Liver (tissue), 9 donors: ENCODE measurements around the gene RPTOR. TPM values are rescaled to one million over a fixed set of nuclear protein-coding genes. Genes with fewer than 3 reads are reported as not detected.
"Not testable (repeated sequence)": the region's sequence is repeated elsewhere in the genome, so short reads cannot be mapped to it uniquely, and the experiment has no call there.

Experiments used
- DNase-seq: peaks from one replicate; pipeline ENCODE4 v3.0.0-alpha.2; 2017; ENCODE audit warnings: low spot score
- H3K27ac ChIP-seq, 2 donors: one replicate each; pipeline ENCODE4 v1.7.0; 2013; ENCODE audit warnings: inconsistent platforms in 2 of 2, low read length in 2 of 2, control low read depth in 1 of 2, low read depth in 1 of 2, mild to moderate bottlenecking in 1 of 2
- H3K27me3 ChIP-seq, 4 donors: one replicate each; pipeline versions ENCODE4 v1.6.1 to v1.7.0; 2013; ENCODE audit warnings: low read length in 3 of 4, inconsistent platforms in 1 of 4, mild to moderate bottlenecking in 1 of 4, moderate library complexity in 1 of 4; ENCODE audit not compliant: control insufficient read depth in 4 of 4, insufficient read depth in 4 of 4
- H3K36me3 ChIP-seq, 4 donors: one replicate each; pipeline versions ENCODE4 v1.6.1 to v1.7.0; 2013; ENCODE audit warnings: low read length in 3 of 4, mild to moderate bottlenecking in 3 of 4, low read depth in 1 of 4, moderate library complexity in 1 of 4; ENCODE audit not compliant: control insufficient read depth in 4 of 4, insufficient read depth in 3 of 4
- H3K4me1 ChIP-seq, 4 donors: one replicate each; pipeline versions ENCODE4 v1.6.1 to v1.7.0; 2013; ENCODE audit warnings: low read length in 3 of 4, mild to moderate bottlenecking in 3 of 4, moderate library complexity in 1 of 4; ENCODE audit not compliant: control insufficient read depth in 4 of 4, insufficient read depth in 4 of 4
- H3K4me3 ChIP-seq, 3 donors: one replicate each; pipeline versions ENCODE4 v1.6.1 to v1.7.0; 2013; ENCODE audit warnings: low read length in 3 of 3, control low read depth in 1 of 3, low read depth in 1 of 3, mild to moderate bottlenecking in 1 of 3
- H3K9ac ChIP-seq, 2 donors: one replicate each; pipeline ENCODE4 v1.7.0; 2013; ENCODE audit warnings: low read length in 2 of 2, mild to moderate bottlenecking in 2 of 2, moderate library complexity in 2 of 2, control low read depth in 1 of 2, low read depth in 1 of 2
- H3K9me3 ChIP-seq, 4 donors: one replicate each; pipeline versions ENCODE4 v1.6.1 to v1.7.0; 2013; ENCODE audit warnings: low read length in 3 of 4; ENCODE audit not compliant: control insufficient read depth in 4 of 4
- EGR1 ChIP-seq, 2 donors: IDR thresholded peaks; 2 replicates each; pipeline ENCODE4 v1.6.1; 2016 to 2018; ENCODE audit warnings: antibody characterized with exemption in 2 of 2, low read depth in 2 of 2
- FOXA2 ChIP-seq: IDR thresholded peaks from 2 replicates; pipeline ENCODE4 v1.6.1; 2016; ENCODE audit warnings: antibody characterized with exemption
- HNF4A ChIP-seq, 2 donors: conservative IDR thresholded peaks; 2 replicates each; pipeline ENCODE4 v1.6.1; 2016; ENCODE audit warnings: antibody characterized with exemption in 2 of 2, mild to moderate bottlenecking in 2 of 2
- HNF4G ChIP-seq: IDR thresholded peaks from 2 replicates; pipeline ENCODE4 v1.6.1; 2016; ENCODE audit warnings: antibody characterized with exemption
- JUND ChIP-seq, 2 donors: IDR thresholded peaks; 2 replicates each; pipeline ENCODE4 v1.6.1; 2016; ENCODE audit warnings: antibody characterized with exemption in 2 of 2
- NR2F2 ChIP-seq: IDR thresholded peaks from 2 replicates; pipeline ENCODE4 v1.6.1; 2016; ENCODE audit warnings: antibody characterized with exemption
- RAD21 ChIP-seq, 2 donors: IDR thresholded peaks; 2 replicates each; pipeline ENCODE4 v1.6.1; 2016; ENCODE audit warnings: antibody characterized with exemption in 2 of 2, mild to moderate bottlenecking in 2 of 2
- RXRA ChIP-seq, 2 donors: IDR thresholded peaks; 2 replicates each; pipeline ENCODE4 v1.6.1; 2017 to 2018; ENCODE audit warnings: antibody characterized with exemption in 2 of 2, mild to moderate bottlenecking in 1 of 2
- SP1 ChIP-seq: IDR thresholded peaks from 2 replicates; pipeline ENCODE4 v1.6.1; 2018; ENCODE audit warnings: antibody characterized with exemption, mild to moderate bottlenecking
- TAF1 ChIP-seq: conservative IDR thresholded peaks from 2 replicates; pipeline ENCODE4 v1.6.1; 2016; ENCODE audit warnings: antibody characterized with exemption, mild to moderate bottlenecking
- YY1 ChIP-seq: IDR thresholded peaks from 2 replicates; pipeline ENCODE4 v1.6.1; 2016; ENCODE audit warnings: antibody characterized with exemption, mild to moderate bottlenecking
- WGBS: extraction: QIAGEN DNeasy Blood & Tissue Kit; methylation state at CpG from one replicate; pipeline ENCODE4 v1.1.7; 2013; 5-methylcytosine and 5-hydroxymethylcytosine counted together
- polyA plus RNA-seq, 2 donors: library from polyadenylated mRNA; stranded (reverse) in 1 of 2; unstranded in 1 of 2; fragments of 200-250 nt in 1 of 2; fragments of >200 nt in 1 of 2; fragmentation: Nextera tagmentation in 1 of 2; extraction: Ambion mirVana in 1 of 2; gene quantifications; one replicate each; pipeline versions ENCODE4 v1.2.1 to v1.2.3, GENCODE V29; 2013 to 2015
- total RNA-seq, 2 donors: library from RNA; depleted of rRNA; stranded (reverse); fragments of >200 nt; gene quantifications; one replicate each; pipeline ENCODE4 v1.2.3, GENCODE V29; 2014
- TF ChIP-seq, protein P1 (sequence below): IDR thresholded peaks from 2 replicates; pipeline ENCODE4 v1.6.1; 2016; ENCODE audit warnings: antibody characterized with exemption, mild to moderate bottlenecking
- TF ChIP-seq, protein P2 (sequence below): IDR thresholded peaks from 2 replicates; pipeline ENCODE4 v1.6.1; 2016; ENCODE audit warnings: antibody characterized with exemption
- TF ChIP-seq, protein P3 (sequence below): fragments of 150-350 bp; IDR thresholded peaks from 2 replicates; pipeline ENCODE4 v1.5.1; 2017; ENCODE audit warnings: improper control_type of control experiment, low read depth, low read length; ENCODE audit not compliant: missing input control
- donor health status: healthy.
- donor health status: healthy.
- donor health status: healthy.
- donor health status: healthy.
- donor health status: healthy.

The RPTOR gene
- total and polyA plus RNA-seq, 4 donors: 4.8 to 25.4 (median 11.6) TPM

- TF ChIP-seq, protein P1, sequence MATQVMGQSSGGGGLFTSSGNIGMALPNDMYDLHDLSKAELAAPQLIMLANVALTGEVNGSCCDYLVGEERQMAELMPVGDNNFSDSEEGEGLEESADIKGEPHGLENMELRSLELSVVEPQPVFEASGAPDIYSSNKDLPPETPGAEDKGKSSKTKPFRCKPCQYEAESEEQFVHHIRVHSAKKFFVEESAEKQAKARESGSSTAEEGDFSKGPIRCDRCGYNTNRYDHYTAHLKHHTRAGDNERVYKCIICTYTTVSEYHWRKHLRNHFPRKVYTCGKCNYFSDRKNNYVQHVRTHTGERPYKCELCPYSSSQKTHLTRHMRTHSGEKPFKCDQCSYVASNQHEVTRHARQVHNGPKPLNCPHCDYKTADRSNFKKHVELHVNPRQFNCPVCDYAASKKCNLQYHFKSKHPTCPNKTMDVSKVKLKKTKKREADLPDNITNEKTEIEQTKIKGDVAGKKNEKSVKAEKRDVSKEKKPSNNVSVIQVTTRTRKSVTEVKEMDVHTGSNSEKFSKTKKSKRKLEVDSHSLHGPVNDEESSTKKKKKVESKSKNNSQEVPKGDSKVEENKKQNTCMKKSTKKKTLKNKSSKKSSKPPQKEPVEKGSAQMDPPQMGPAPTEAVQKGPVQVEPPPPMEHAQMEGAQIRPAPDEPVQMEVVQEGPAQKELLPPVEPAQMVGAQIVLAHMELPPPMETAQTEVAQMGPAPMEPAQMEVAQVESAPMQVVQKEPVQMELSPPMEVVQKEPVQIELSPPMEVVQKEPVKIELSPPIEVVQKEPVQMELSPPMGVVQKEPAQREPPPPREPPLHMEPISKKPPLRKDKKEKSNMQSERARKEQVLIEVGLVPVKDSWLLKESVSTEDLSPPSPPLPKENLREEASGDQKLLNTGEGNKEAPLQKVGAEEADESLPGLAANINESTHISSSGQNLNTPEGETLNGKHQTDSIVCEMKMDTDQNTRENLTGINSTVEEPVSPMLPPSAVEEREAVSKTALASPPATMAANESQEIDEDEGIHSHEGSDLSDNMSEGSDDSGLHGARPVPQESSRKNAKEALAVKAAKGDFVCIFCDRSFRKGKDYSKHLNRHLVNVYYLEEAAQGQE: no peak
- TF ChIP-seq TAF1: no peak
- TF ChIP-seq HNF4A (conservative IDR thresholded peaks at IDR 0.05): no peak
- no peak for TF ChIP-seq JUND (IDR thresholded peaks at IDR 0.05)
- TF ChIP-seq YY1: no peak
- no peak for TF ChIP-seq RXRA (IDR thresholded peaks at IDR 0.05)
- TF ChIP-seq, protein P2, sequence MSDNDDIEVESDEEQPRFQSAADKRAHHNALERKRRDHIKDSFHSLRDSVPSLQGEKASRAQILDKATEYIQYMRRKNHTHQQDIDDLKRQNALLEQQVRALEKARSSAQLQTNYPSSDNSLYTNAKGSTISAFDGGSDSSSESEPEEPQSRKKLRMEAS: no peak
- TF ChIP-seq HNF4G: no peak
Observed at GRCh38 chr17:80531400-80531799, 13.2 kb upstream of the RPTOR start (continued).

DNA sequence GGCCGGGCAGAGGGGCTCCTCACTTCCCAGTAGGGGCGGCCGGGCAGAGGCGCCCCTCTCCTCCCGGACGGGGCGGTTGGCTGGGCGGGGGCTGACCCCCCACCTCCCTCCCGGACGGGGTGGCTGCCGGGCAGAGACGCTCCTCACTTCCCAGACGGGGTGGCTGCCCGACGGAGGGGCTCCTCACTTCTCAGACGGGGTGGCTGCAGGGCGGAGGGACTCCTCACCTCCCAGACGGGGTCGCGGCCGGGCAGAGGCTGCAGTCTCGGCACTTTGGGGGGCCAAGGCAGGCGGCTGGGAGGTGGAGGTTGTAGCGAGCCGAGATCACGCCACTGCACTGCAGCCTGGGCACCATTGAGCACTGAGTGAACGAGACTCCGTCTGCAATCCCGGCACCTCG is 7.3 kb upstream of the RPTOR start:
- not testable (repeated sequence) for H3K9ac ChIP-seq, H3K9me3 ChIP-seq, H3K4me3 ChIP-seq, DNase-seq, H3K27ac ChIP-seq, H3K36me3 ChIP-seq, H3K4me1 ChIP-seq, H3K27me3 ChIP-seq
- 92% methylated on average over 30 of the region's 30 CpGs for WGBS

- 77% methylated on average over 14 of the region's 14 CpGs for WGBS
- no peaks in the 10 kb centered on the region for H3K36me3 ChIP-seq
- DNase-seq: no peak
- no peak overlapping the region for H3K4me3 ChIP-seq
- H3K4me1 ChIP-seq: no peaks in the 10 kb centered on the region
- no peak for TF ChIP-seq RXRA (IDR thresholded peaks at IDR 0.05)
- H3K27ac ChIP-seq: no peak overlapping the region
- no peaks in the 10 kb centered on the region for H3K27me3 ChIP-seq
- no peak overlapping the region for H3K9ac ChIP-seq
- H3K9me3 ChIP-seq: no peaks in the 10 kb centered on the region
Observed at GRCh38 chr17:80538484-80538883, 6.2 kb upstream of the RPTOR start.

DNA sequence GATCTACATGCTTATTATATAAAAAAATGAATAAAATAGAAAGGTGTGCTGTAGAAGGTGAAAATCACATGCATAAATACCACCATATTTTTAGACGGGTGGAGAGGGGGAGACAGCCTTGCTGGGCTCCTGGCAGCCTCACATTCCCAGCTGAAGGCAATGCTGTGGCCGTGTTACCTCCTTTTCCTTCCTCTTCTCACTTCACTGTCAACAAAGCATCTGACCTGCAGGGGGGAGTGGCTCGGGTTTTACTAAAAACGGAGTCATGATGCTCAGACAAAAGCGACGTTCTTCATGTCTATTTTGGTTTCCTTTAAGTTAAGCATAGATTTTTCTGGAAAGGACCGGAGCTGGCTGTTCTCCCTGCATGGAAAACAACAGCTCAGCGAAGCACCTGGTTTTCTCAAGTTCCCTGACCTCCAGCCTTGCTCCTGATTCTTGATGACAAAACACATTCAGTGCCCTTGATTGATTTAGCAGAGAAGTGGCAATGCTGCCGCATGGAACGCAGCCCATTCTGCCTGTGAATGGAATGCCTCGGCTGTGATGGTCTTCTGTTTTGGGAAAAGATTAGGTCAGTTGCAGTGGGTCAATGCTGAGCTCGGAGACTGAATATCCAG is 5.5 kb upstream of the RPTOR start:
- no peak overlapping the region for H3K9ac ChIP-seq
- TF ChIP-seq EGR1 (IDR thresholded peaks at IDR 0.05; ENCODE audit: low read depth in 2 of 2) (no peak), RAD21 (IDR thresholded peaks at IDR 0.05) (no peak), NR2F2 (no peak), HNF4A (conservative IDR thresholded peaks at IDR 0.05) (no peak), FOXA2 (no peak), SP1 (no peak)
- TF ChIP-seq, protein P3, sequence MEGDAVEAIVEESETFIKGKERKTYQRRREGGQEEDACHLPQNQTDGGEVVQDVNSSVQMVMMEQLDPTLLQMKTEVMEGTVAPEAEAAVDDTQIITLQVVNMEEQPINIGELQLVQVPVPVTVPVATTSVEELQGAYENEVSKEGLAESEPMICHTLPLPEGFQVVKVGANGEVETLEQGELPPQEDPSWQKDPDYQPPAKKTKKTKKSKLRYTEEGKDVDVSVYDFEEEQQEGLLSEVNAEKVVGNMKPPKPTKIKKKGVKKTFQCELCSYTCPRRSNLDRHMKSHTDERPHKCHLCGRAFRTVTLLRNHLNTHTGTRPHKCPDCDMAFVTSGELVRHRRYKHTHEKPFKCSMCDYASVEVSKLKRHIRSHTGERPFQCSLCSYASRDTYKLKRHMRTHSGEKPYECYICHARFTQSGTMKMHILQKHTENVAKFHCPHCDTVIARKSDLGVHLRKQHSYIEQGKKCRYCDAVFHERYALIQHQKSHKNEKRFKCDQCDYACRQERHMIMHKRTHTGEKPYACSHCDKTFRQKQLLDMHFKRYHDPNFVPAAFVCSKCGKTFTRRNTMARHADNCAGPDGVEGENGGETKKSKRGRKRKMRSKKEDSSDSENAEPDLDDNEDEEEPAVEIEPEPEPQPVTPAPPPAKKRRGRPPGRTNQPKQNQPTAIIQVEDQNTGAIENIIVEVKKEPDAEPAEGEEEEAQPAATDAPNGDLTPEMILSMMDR: no peak
- TF ChIP-seq, protein P1: no peak
- no peaks in the 10 kb centered on the region for H3K27me3 ChIP-seq
- no peak overlapping the region for H3K27ac ChIP-seq
- 21% methylated on average over 12 of the region's 12 CpGs for WGBS
- H3K36me3 ChIP-seq: no peaks in the 10 kb centered on the region
- DNase-seq: no peak
- H3K9me3 ChIP-seq: no peaks in the 10 kb centered on the region
- no peaks in the 10 kb centered on the region for H3K4me1 ChIP-seq
- H3K4me3 ChIP-seq: no peak overlapping the region
